Neural progenitor cell (in vitro differentiated cells): ENCODE results near the gene PMAIP1. TPM values are rescaled to one million over a fixed set of nuclear protein-coding genes. Genes with fewer than 3 reads are reported as not detected.
"Not testable (repeated sequence)": the region's sequence is repeated elsewhere in the genome, so short reads cannot be mapped to it uniquely, and the experiment has no call there.

Source experiments
- DNase-seq: peaks from one replicate; pipeline ENCODE4 v3.0.0-alpha.2; 2016; ENCODE audit warnings: low spot score
- H2AFZ ChIP-seq: fragments of 200-600 bp; sonication (generic); replicated peaks from 2 replicates; pipeline ENCODE4 v1.6.1; 2016; ENCODE audit warnings: antibody characterized with exemption
- H3F3A ChIP-seq: fragments of 200-600 bp; sonication (generic); 2 replicates; pipeline ENCODE4 v1.6.1; 2016; ENCODE audit warnings: antibody characterized with exemption, low read depth
- H3K27ac ChIP-seq: fragments of 200-600 bp; sonication (generic); 2 replicates; pipeline ENCODE4 v1.5.1; 2016; ENCODE audit warnings: mild to moderate bottlenecking
- H3K27me3 ChIP-seq: fragments of 200-600 bp; sonication (generic); 2 replicates; pipeline ENCODE4 v1.6.1; 2016; ENCODE audit warnings: mild to moderate bottlenecking, moderate library complexity
- H3K36me3 ChIP-seq: fragments of 200-600 bp; sonication (generic); 2 replicates; pipeline ENCODE4 v1.5.1; 2016
- H3K4me1 ChIP-seq: fragments of 200-600 bp; sonication (generic); 2 replicates; pipeline ENCODE4 v1.6.1; 2016; ENCODE audit warnings: mixed run types
- H3K4me2 ChIP-seq: fragments of 200-600 bp; sonication (generic); 2 replicates; pipeline ENCODE4 v1.6.1; 2016
- H3K4me3 ChIP-seq: fragments of 200-600 bp; sonication (generic); 2 replicates; pipeline ENCODE4 v1.5.1; 2016
- H3K79me2 ChIP-seq: fragments of 200-600 bp; sonication (generic); 2 replicates; pipeline ENCODE4 v1.6.1; 2016; ENCODE audit warnings: low read depth
- H3K9ac ChIP-seq: fragments of 200-600 bp; sonication (generic); 2 replicates; pipeline ENCODE4 v1.6.1; 2016
- H3K9me3 ChIP-seq: fragments of 200-600 bp; sonication (generic); 2 replicates; pipeline ENCODE4 v1.5.1; 2016; ENCODE audit warnings: low read depth
- H4K20me1 ChIP-seq: fragments of 200-600 bp; sonication (generic); 2 replicates; pipeline ENCODE4 v1.6.1; 2016; ENCODE audit warnings: low read depth
- H3K27ac Mint-ChIP-seq: 3 replicates; pipeline ENCODE4 v1.8.0; 2021; ENCODE audit warnings: mixed read lengths
- H3K27me3 Mint-ChIP-seq: 2 replicates; pipeline ENCODE4 v1.8.0; 2022; ENCODE audit warnings: low read depth, mild to moderate bottlenecking, inconsistent platforms, moderate library complexity, mixed read lengths; ENCODE audit not compliant: insufficient read depth
- H3K36me3 Mint-ChIP-seq: 3 replicates; pipeline ENCODE4 v1.8.0; 2021; ENCODE audit warnings: mixed read lengths
- H3K4me1 Mint-ChIP-seq: 3 replicates; pipeline ENCODE4 v1.8.0; 2021; ENCODE audit warnings: mixed read lengths
- H3K4me3 Mint-ChIP-seq: 3 replicates; pipeline ENCODE4 v1.8.0; 2021; ENCODE audit warnings: mild to moderate bottlenecking, moderate library complexity, mixed read lengths
- H3K9me3 Mint-ChIP-seq: 3 replicates; pipeline ENCODE4 v1.8.0; 2020; ENCODE audit warnings: mixed read lengths
- CTCF ChIP-seq: fragments of 200-600 bp; sonication (generic); IDR thresholded peaks from 2 replicates; pipeline ENCODE4 v1.5.1; 2017; ENCODE audit warnings: antibody characterized with exemption, mild to moderate bottlenecking
- EZH2 ChIP-seq: fragments of 200-600 bp; sonication (generic); IDR thresholded peaks from 2 replicates; pipeline ENCODE4 v1.6.1; 2017; ENCODE audit warnings: antibody characterized with exemption, mild to moderate bottlenecking, moderate library complexity
- EZH2phosphoT487 ChIP-seq: fragments of 200-600 bp; sonication (generic); IDR thresholded peaks from 2 replicates; pipeline ENCODE4 v1.6.1; 2017; ENCODE audit warnings: antibody characterized with exemption
- total RNA-seq: library from RNA; depleted of rRNA; stranded (reverse); fragments of >200 nt; gene quantifications from 2 replicates; pipeline ENCODE4 v1.2.3, GENCODE V29; 2015; ENCODE audit warnings: low replicate concordance

PMAIP1 gene
- total RNA-seq, 1 donor from 2014 or later: 3.5 TPM

GRCh38 chr18:59881728-59882656 lies 17.8 kb upstream of the PMAIP1 start:
- Histone ChIP-seq H4K20me1 (no peaks in the 10 kb centered on the region), H3K9me3 (no peaks in the 10 kb centered on the region), H3K27me3 (peaks cover 9% of the 10 kb centered on the region), H3K9ac (no peak overlapping the region), H3K27ac (no peak overlapping the region), H3K4me2 (no peak overlapping the region), H2AFZ (peak overlapping the region; percentile 81), H3K79me2 (no peaks in the 10 kb centered on the region), H3K4me3 (no peak overlapping the region), H3K4me1 (peaks cover 8% of the 10 kb centered on the region), H3K36me3 (no peaks in the 10 kb centered on the region), H3F3A (no peaks in the 10 kb centered on the region)
- Mint-ChIP-seq H3K27ac (peak overlapping the region; percentile 12), H3K27me3 (no peaks in the 10 kb centered on the region), H3K4me1 (peaks cover 12% of the 10 kb centered on the region), H3K4me3 (no peak overlapping the region), H3K9me3 (no peaks in the 10 kb centered on the region), H3K36me3 (no peaks in the 10 kb centered on the region)
- TF ChIP-seq EZH2phosphoT487 (no peak), EZH2 (no peak), CTCF (no peak)
- no peak for DNase-seq

- Histone ChIP-seq H3K79me2 (no peaks in the 10 kb centered on the region), H3K4me3 (no peak overlapping the region), H3K27ac (no peak overlapping the region), H3K4me1 (peaks cover 8% of the 10 kb centered on the region), H3K9me3 (no peaks in the 10 kb centered on the region), H3K4me2 (no peak overlapping the region), H3F3A (no peaks in the 10 kb centered on the region), H3K27me3 (peaks cover 9% of the 10 kb centered on the region), H2AFZ (no peak overlapping the region), H4K20me1 (no peaks in the 10 kb centered on the region), H3K36me3 (no peaks in the 10 kb centered on the region), H3K9ac (no peak overlapping the region)
- no peaks in the 10 kb centered on the region for H3K9me3 Mint-ChIP-seq
- no peaks in the 10 kb centered on the region for H3K36me3 Mint-ChIP-seq
- DNase-seq: no peak
- H3K27ac Mint-ChIP-seq: no peak overlapping the region
- H3K27me3 Mint-ChIP-seq: no peaks in the 10 kb centered on the region
- TF ChIP-seq EZH2phosphoT487 (no peak), EZH2 (no peak), CTCF (no peak)
- H3K4me1 Mint-ChIP-seq: peaks cover 12% of the 10 kb centered on the region
- no peak overlapping the region for H3K4me3 Mint-ChIP-seq
Measured at GRCh38 chr18:59884351-59884750, 15.4 kb upstream of the PMAIP1 start.

- Histone ChIP-seq H3F3A (no peaks in the 10 kb centered on the region), H3K4me2 (no peak overlapping the region), H3K9me3 (no peaks in the 10 kb centered on the region), H3K9ac (no peak overlapping the region), H3K36me3 (no peaks in the 10 kb centered on the region), H3K4me1 (peaks cover 8% of the 10 kb centered on the region), H3K79me2 (no peaks in the 10 kb centered on the region), H3K4me3 (no peak overlapping the region), H3K27ac (no peak overlapping the region), H2AFZ (no peak overlapping the region), H4K20me1 (no peaks in the 10 kb centered on the region), H3K27me3 (peaks cover 9% of the 10 kb centered on the region)
- Mint-ChIP-seq H3K36me3 (no peaks in the 10 kb centered on the region), H3K27ac (no peak overlapping the region), H3K9me3 (no peaks in the 10 kb centered on the region), H3K27me3 (no peaks in the 10 kb centered on the region), H3K4me1 (peaks cover 12% of the 10 kb centered on the region), H3K4me3 (no peak overlapping the region)
- TF ChIP-seq EZH2phosphoT487: no peak
- TF ChIP-seq EZH2: no peak
- DNase-seq: no peak
Measured at GRCh38 chr18:59885579-59886163, 14.1 kb upstream of the PMAIP1 start.

GRCh38 chr18:59886399-59886798 lies 13.4 kb upstream of the PMAIP1 start:
- DNase-seq, H3F3A ChIP-seq, H3K36me3 Mint-ChIP-seq, H3K4me2 ChIP-seq, H3K36me3 ChIP-seq, H3K27me3 Mint-ChIP-seq, H3K9me3 ChIP-seq, H2AFZ ChIP-seq, H3K9ac ChIP-seq, H3K4me3 ChIP-seq, H3K79me2 ChIP-seq, H3K4me3 Mint-ChIP-seq, H4K20me1 ChIP-seq, H3K27ac Mint-ChIP-seq, H3K27me3 ChIP-seq, H3K4me1 ChIP-seq, H3K27ac ChIP-seq, H3K9me3 Mint-ChIP-seq: not testable (repeated sequence)
- H3K4me1 Mint-ChIP-seq: peaks cover 12% of the 10 kb centered on the region
